Adrenal gland (tissue), 5 donors: ENCODE results near the gene COMMD1.

ENCODE experiments used
- POLR2A ChIP-seq, 2 donors: fragments of 450-650 bp; IDR thresholded peaks; one replicate each; pipeline ENCODE4 v1.6.1; 2017; ENCODE audit warnings: antibody characterized with exemption in 2 of 2, mild to moderate bottlenecking in 2 of 2, moderate library complexity in 1 of 2
- TF ChIP-seq, protein P1 (sequence below), 6 experiments: fragments of 450-650 bp in 4 of 6; fragments of 200-600 bp in 2 of 6; sonication (generic) in 1 of 6; IDR thresholded peaks; 1 replicate in 5 of 6; 2 replicates in 1 of 6; pipeline versions ENCODE4 v1.5.1 to v1.8.0; 2016 to 2021; ENCODE audit warnings: antibody characterized with exemption in 6 of 6, mild to moderate bottlenecking in 2 of 6, moderate library complexity in 1 of 6
- donor health status: DM: no; HTN: no; CAD: no.

DNA sequence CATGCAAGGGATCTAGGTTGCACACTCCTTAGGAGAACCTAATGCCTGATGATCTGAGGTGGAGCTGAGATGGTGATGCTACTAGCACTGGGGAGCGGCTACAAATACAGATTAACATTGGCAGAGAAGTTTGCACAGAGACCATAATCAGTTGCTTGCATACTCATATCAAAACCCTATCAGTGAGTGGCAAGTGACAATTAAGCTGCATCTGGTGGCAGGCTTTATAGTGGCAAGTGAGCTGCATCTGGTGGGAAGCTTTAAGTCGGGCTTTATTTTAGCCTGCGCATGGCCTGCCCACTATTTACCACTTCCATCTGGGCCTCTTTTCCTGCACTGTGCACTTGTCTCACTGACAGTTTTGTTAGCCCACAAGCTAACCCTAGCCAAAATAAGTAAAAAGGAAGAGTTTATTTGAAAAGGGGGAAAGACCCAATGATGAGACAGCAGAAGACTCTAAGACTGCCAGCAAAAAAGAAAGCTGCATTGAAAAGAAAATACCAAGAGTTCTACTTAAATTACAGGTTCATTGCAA is 149.5 kb downstream of the COMMD1 start:
- no peak for TF ChIP-seq POLR2A (IDR thresholded peaks at IDR 0.05)
- TF ChIP-seq, protein P1, sequence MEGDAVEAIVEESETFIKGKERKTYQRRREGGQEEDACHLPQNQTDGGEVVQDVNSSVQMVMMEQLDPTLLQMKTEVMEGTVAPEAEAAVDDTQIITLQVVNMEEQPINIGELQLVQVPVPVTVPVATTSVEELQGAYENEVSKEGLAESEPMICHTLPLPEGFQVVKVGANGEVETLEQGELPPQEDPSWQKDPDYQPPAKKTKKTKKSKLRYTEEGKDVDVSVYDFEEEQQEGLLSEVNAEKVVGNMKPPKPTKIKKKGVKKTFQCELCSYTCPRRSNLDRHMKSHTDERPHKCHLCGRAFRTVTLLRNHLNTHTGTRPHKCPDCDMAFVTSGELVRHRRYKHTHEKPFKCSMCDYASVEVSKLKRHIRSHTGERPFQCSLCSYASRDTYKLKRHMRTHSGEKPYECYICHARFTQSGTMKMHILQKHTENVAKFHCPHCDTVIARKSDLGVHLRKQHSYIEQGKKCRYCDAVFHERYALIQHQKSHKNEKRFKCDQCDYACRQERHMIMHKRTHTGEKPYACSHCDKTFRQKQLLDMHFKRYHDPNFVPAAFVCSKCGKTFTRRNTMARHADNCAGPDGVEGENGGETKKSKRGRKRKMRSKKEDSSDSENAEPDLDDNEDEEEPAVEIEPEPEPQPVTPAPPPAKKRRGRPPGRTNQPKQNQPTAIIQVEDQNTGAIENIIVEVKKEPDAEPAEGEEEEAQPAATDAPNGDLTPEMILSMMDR (IDR thresholded peaks at IDR 0.05), result no peak
